K562 (cell line): ENCODE data around the gene TRIM26.

Experiments used
- CTCF ChIP-seq, 3 experiments: IDR thresholded peaks in 2 of 3; conservative IDR thresholded peaks in 1 of 3; 2 replicates each; pipeline ENCODE4 v1.5.1; 2011 to 2012; ENCODE audit warnings: low read length in 3 of 3, mild to moderate bottlenecking in 3 of 3, control low read depth in 2 of 3, improper control_type of control experiment in 1 of 3, inconsistent platforms in 1 of 3, low read depth in 1 of 3, mixed read lengths in 1 of 3, moderate library complexity in 1 of 3; ENCODE audit not compliant: insufficient read depth in 2 of 3
- DEAF1 ChIP-seq: fragments of 450-650 bp; formaldehyde crosslinking; IDR thresholded peaks from 2 replicates; pipeline ENCODE4 v1.4.0; 2020; ENCODE audit warnings: mild to moderate bottlenecking, moderate library complexity
- ESRRA ChIP-seq: fragments of 450-650 bp; IDR thresholded peaks from 2 replicates; pipeline ENCODE4 v1.6.1; 2014; ENCODE audit warnings: low read depth, mild to moderate bottlenecking, moderate library complexity, borderline replicate concordance
- FOXP1 ChIP-seq: sonication (generic); formaldehyde crosslinking; IDR thresholded peaks from 2 replicates; pipeline ENCODE4 v1.8.0; 2022; ENCODE audit warnings: mild to moderate bottlenecking, missing genetic modification reagents
- POLR2A ChIP-seq: fragments of 450-650 bp; conservative IDR thresholded peaks from 2 replicates; pipeline ENCODE4 v1.6.1; 2016
- POLR2AphosphoS5 ChIP-seq: IDR thresholded peaks from 2 replicates; pipeline ENCODE4 v1.6.1; 2011; ENCODE audit warnings: mild to moderate bottlenecking, low read depth, low read length, moderate library complexity; ENCODE audit not compliant: control insufficient read depth, insufficient read depth
- POLR3A ChIP-seq: IDR thresholded peaks from 2 replicates; pipeline ENCODE4 v1.6.1; 2011; ENCODE audit warnings: borderline replicate concordance, mild to moderate bottlenecking, moderate library complexity; ENCODE audit not compliant: insufficient read length, insufficient read depth; ENCODE audit errors: extremely low read depth
- SNAPC5 ChIP-seq: fragments of 250-450 bp; sonication (Bioruptor Pico); IDR thresholded peaks from 2 replicates; pipeline ENCODE4 v1.8.0; 2021; ENCODE audit warnings: moderate library complexity, mild to moderate bottlenecking, inconsistent platforms
- TF ChIP-seq, protein P1 (sequence below): IDR thresholded peaks from 2 replicates; pipeline ENCODE4 v1.6.1; 2012; ENCODE audit warnings: low read depth, low read length, improper control_type of control experiment, borderline replicate concordance

DNA sequence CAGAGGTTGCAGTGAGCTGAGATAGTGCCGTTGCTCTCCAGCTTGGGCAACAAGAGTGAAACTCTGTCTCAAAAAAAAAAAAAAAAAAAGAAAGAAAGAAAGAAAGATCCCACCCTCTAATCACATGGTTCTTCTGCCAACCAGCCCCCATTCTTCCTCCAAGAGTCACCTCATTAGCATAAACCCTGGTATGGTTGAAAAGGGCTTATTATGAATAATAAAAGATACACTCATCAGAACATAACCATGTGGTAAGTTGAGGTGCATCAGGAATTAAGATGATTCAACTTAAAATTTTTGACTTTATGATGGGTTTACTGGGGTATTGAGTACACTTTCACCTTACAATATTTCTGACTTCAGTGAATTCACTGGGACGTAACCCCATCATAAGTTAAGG is 78.1 kb downstream of the TRIM26 start:
- TF ChIP-seq FOXP1 (CRISPR knock-in tag) (no peak), SNAPC5 (CRISPR knock-in tag) (no peak), POLR2A (no peak), ESRRA (no peak), POLR3A (no peak), DEAF1 (CRISPR knock-in tag) (no peak), CTCF (IDR thresholded peaks at IDR 0.05 in 2 of 3, conservative IDR thresholded peaks at IDR 0.05 in 1 of 3; ENCODE audit: insufficient read depth in 2 of 3, low read depth in 1 of 3, low read length in 3 of 3) (no peak), POLR2AphosphoS5 (no peak)
- TF ChIP-seq, protein P1, sequence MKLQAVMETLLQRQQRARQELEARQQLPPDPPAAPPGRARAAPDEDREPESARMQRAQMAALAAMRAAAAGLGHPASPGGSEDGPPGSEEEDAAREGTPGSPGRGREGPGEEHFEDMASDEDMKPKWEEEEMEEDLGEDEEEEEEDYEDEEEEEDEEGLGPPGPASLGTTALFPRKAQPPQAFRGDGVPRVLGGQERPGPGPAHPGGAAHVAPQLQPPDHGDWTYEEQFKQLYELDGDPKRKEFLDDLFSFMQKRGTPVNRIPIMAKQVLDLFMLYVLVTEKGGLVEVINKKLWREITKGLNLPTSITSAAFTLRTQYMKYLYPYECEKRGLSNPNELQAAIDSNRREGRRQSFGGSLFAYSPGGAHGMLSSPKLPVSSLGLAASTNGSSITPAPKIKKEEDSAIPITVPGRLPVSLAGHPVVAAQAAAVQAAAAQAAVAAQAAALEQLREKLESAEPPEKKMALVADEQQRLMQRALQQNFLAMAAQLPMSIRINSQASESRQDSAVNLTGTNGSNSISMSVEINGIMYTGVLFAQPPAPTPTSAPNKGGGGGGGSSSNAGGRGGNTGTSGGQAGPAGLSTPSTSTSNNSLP, result no peak
